Measurements from ENCODE around the gene KRTAP12-3. TPM values are rescaled to one million over a fixed set of nuclear protein-coding genes. Genes with fewer than 3 reads are reported as not detected.
"Not testable (repeated sequence)": the region's sequence is repeated elsewhere in the genome, so short reads cannot be mapped to it uniquely, and the experiment has no call there.

Gene KRTAP12-3
- total RNA-seq, 2 donors from 2014 or later, result not detected

DNA sequence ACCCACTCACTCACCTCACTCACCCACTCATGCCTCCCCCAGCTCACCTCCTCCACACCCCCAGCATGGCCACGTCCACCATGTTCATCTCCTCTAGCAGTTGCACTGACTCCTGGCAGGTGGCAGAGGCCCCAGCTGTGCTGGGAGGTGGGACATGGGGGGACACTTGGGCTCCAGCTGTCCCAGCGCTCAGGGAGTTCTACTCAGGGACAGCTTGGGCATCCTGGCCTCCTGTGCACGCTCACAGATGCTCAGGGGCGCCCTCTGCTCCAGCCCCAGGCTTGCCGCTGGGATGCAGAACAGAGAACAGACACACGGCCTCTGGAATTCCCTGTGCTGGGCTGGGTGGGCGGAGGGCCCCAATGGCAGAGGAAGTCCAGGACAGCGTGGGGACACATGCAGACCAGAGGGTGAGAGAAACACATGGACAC is 40.6 kb upstream of the KRTAP12-3 start:
- peak overlapping the region; percentile 73 for H3K27ac Mint-ChIP-seq

DNA sequence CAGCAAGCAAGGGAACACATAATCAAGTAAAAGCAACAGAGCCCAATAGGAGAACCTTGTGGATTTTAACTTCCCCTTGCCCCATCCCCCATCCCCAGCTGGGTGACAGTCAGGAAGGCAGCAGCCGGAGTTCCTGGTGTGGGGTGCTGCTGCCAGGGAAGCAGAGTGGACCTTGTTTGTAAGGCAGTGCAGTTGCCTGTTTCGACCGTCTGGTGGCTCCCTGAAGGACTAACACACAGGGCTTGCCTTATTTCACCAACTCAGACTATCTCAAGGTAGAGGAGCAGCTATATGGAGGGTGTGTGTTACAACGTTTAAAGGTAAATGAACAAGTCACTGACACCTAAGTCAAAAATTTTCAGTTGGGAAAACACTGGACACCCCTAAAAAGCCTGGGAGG is 39.2 kb upstream of the KRTAP12-3 start:
- Mint-ChIP-seq H3K4me1 (peaks cover 25% of the 10 kb centered on the region), H3K27me3 (no peaks in the 10 kb centered on the region), H3K4me3 (peak overlapping the region; percentile 76), H3K36me3 (ENCODE audit: low read depth) (peaks cover 7% of the 10 kb centered on the region), H3K27ac (peak overlapping the region; percentile 93)
- ATAC-seq (peak; percentile 39), DNase-seq (no peak)
- H3K9me3 ChIP-seq (ENCODE audit: control insufficient read depth, low read length, poor library complexity, severe bottlenecking), result peaks cover 2% of the 10 kb centered on the region

More for the DNA sequence above, 40.6 kb upstream of the KRTAP12-3 start:
- Mint-ChIP-seq H3K4me3 (no peak overlapping the region), H3K27me3 (no peaks in the 10 kb centered on the region), H3K36me3 (ENCODE audit: low read depth) (peaks cover 5% of the 10 kb centered on the region), H3K4me1 (peaks cover 29% of the 10 kb centered on the region)
- DNase-seq, result no peak
- no peak for ATAC-seq
- no peaks in the 10 kb centered on the region for H3K9me3 ChIP-seq (ENCODE audit: control insufficient read depth, low read length, poor library complexity, severe bottlenecking)

DNA sequence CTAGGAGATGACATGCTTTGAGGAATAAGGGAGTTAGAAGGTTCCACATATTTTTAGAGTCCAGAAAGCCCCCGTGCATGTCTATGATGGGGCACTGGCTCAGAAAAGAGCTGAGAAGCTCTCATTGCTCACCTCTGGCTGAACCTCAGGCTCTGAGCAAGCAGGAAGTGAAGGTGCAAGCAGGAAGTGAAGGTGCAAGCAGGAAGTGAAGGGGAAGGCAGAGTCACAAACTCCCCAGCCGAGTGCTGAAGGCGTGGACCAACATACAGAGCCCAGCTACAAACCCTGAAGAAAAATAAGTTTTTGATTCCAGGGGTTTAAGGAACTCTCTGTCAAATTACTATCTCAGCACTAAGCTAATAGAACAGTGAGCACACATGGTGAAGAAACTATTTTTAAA is 38.8 kb upstream of the KRTAP12-3 start:
- peaks cover 8% of the 10 kb centered on the region for H3K36me3 Mint-ChIP-seq (ENCODE audit: low read depth)
- DNase-seq, result peak in 2 of 3 donors; percentile 22 to 42

DNA sequence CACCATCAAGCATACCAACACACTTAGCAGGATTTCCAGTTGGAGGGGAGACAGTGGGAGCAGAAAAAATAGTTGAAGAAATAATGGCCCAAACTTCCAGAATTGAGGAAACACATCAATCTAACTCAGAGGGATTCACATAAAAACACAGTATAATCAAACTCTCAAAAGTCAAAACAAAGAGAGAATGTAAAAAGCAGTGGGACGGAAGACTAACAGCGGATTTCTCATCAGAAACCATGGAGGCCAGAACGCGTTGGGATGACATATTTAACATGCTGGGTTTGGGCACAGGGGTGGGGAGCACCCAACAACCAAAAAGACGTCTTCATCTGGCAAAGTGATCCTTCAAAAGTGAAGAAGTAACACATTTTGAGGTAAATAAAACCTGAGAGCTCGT is 37.8 kb upstream of the KRTAP12-3 start:
- Mint-ChIP-seq H3K4me3 (no peak overlapping the region), H3K27me3 (no peaks in the 10 kb centered on the region), H3K4me1 (peaks cover 23% of the 10 kb centered on the region), H3K27ac (peak overlapping the region; percentile 93), H3K36me3 (ENCODE audit: low read depth) (peaks cover 10% of the 10 kb centered on the region)
- ATAC-seq (no peak), DNase-seq (no peak)
- peaks cover 4% of the 10 kb centered on the region for H3K9me3 ChIP-seq (ENCODE audit: control insufficient read depth, low read length, poor library complexity, severe bottlenecking)

More for the DNA sequence above, 38.8 kb upstream of the KRTAP12-3 start:
- no peaks in the 10 kb centered on the region for H3K27me3 Mint-ChIP-seq
- peak overlapping the region; percentile 93 for H3K27ac Mint-ChIP-seq
- peaks cover 4% of the 10 kb centered on the region for H3K9me3 ChIP-seq (ENCODE audit: control insufficient read depth, low read length, poor library complexity, severe bottlenecking)
- H3K4me3 Mint-ChIP-seq, result peak overlapping the region; percentile 76
- peaks cover 25% of the 10 kb centered on the region for H3K4me1 Mint-ChIP-seq
- peak; percentile 99 for ATAC-seq

DNA sequence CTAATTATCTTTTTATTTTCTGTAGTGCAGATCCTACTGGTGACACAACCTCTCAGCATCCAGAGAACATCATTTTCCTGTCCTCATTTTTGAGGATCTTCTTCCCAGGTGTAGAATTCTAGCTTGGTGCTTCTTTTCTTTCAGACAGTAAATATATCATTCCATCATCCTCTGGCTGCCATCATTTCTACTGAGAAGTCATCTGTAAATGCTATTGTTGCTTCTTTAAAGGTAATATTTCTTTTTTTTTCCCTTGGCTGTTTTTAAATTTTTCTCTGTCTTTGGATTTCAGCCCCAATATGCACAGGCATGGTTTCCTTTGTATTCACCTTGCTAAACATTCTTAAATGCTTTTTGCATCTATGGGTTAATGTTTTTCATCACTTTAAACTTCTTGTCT is 34.2 kb upstream of the KRTAP12-3 start:
- DNase-seq, result no peak
- Mint-ChIP-seq H3K4me3 (no peak overlapping the region), H3K36me3 (ENCODE audit: low read depth) (peaks cover 10% of the 10 kb centered on the region), H3K27me3 (no peaks in the 10 kb centered on the region), H3K27ac (no peak overlapping the region), H3K4me1 (peaks cover 12% of the 10 kb centered on the region)
- ATAC-seq, result no peak
- peaks cover 4% of the 10 kb centered on the region for H3K9me3 ChIP-seq (ENCODE audit: control insufficient read depth, low read length, poor library complexity, severe bottlenecking)

DNA sequence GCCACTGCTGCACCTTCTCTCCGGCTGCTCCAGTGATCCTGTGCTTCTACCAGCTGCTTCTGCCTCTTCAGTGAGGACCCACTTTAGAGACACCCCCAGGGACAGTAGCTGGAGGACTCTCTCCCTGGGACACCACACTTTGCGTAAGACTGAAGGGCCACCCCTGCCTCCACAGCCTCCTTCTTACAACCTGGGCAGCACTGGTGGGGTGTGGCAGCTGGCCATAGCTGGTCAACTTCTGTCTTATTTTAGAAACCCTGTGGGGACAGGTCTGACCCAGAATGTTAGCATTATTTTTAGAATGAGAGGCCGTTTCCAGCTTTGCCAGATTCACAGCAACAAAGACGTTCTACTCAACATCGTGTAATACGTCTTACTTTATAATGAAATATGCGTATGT is 32.0 kb upstream of the KRTAP12-3 start:
- H3K27ac Mint-ChIP-seq, result no peak overlapping the region
- no peaks in the 10 kb centered on the region for H3K27me3 Mint-ChIP-seq
- H3K4me3 Mint-ChIP-seq, result no peak overlapping the region
- no peak for ATAC-seq
- no peak for DNase-seq
- H3K9me3 ChIP-seq (ENCODE audit: control insufficient read depth, low read length, poor library complexity, severe bottlenecking), result peaks cover 4% of the 10 kb centered on the region
- H3K4me1 Mint-ChIP-seq, result no peaks in the 10 kb centered on the region
- peaks cover 5% of the 10 kb centered on the region for H3K36me3 Mint-ChIP-seq (ENCODE audit: low read depth)

DNA sequence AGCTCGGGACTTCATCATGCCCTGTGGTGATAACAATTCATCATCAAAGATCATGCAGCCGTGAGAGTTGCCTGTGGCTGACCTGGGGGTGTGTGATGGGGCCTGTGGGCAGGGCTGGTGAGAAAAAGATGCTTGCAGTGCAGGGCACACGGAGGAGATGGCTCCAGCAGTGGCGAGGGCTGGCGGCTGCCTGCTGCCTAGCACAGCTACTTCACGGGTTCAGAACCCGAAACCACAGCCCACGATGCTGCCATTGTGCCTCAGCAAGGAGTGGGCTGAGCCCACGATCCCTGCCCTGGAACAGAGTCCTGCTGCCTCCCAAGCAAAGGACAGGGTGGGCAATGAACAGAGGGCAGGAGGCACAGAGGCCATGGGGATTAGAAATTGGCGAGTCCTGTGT is 31.5 kb upstream of the KRTAP12-3 start:
- Mint-ChIP-seq H3K4me3 (no peak overlapping the region), H3K36me3 (ENCODE audit: low read depth) (peaks cover 5% of the 10 kb centered on the region), H3K27me3 (no peaks in the 10 kb centered on the region), H3K27ac (no peak overlapping the region), H3K4me1 (no peaks in the 10 kb centered on the region)
- DNase-seq (no peak), ATAC-seq (no peak)
- peaks cover 4% of the 10 kb centered on the region for H3K9me3 ChIP-seq (ENCODE audit: control insufficient read depth, low read length, poor library complexity, severe bottlenecking)

DNA sequence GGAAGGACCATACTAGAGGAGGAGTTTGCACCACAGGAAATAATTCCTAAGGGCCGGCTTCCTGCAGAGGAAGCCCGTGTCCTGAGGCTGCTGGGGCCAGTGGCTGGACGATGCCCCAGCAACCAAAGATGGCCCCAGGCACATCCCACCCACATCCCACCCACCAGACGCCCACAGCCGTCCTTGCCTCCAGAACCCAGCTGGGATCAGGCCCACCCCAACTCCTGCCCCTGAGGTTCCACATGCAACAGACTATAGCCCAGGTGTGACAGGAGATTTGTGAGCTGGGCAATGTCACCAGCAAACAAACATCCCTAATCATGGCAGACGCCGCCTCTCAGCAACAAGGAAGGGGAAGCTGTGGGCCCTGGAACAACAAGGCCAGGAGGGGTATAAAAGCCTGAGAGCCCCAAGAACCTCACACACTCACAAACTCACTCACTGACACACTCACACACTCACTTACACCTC is 31.0 kb upstream of the KRTAP12-3 start, which contains the start of gene KRTAP10-9:
Gene KRTAP10-9 (plus strand): TSS at position 421 of the 471 bp plus-strand sequence. CDS start 79 bp downstream, outside the sequence.
- DNase-seq (no peak), ATAC-seq (no peak)
- Mint-ChIP-seq H3K27me3 (no peaks in the 10 kb centered on the region), H3K4me3 (no peak within 1 kb of the TSS), H3K36me3 (ENCODE audit: low read depth) (peaks cover 5% of the 10 kb centered on the region), H3K27ac (no peak within 1 kb of the TSS), H3K4me1 (no peaks in the 10 kb centered on the region)
- H3K9me3 ChIP-seq (ENCODE audit: control insufficient read depth, low read length, poor library complexity, severe bottlenecking), result peaks cover 4% of the 10 kb centered on the region

DNA sequence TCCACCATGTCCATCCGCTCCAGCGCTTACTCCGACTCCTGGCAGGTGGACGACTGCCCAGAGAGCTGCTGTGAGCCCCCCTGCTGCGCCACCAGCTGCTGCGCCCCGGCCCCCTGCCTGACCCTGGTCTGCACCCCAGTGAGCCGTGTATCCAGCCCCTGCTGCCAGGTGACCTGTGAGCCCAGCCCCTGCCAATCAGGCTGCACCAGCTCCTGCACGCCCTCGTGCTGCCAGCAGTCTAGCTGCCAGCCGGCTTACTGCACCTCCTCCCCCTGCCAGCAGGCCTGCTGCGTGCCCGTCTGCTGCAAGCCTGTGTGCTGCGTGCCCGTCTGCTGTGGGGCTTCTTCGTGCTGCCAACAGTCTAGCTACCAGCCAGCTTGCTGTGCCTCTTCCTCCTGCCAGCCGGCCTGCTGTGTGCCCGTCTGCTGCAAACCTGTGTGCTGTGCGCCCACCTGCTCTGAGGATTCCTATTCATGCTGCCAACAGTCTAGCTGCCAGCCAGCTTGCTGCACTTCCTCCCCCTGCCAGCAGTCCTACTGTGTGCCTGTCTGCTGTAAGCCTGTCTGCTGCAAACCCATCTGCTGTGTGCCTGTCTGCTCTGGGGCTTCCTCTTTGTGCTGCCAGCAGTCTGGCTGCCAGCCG is 30.4 kb upstream of the KRTAP12-3 start:
- not testable (repeated sequence) for DNase-seq; H3K36me3 Mint-ChIP-seq (ENCODE audit: low read depth); H3K27me3 Mint-ChIP-seq; ATAC-seq; H3K4me1 Mint-ChIP-seq; H3K4me3 Mint-ChIP-seq; H3K9me3 ChIP-seq (ENCODE audit: control insufficient read depth, low read length, poor library complexity, severe bottlenecking); H3K27ac Mint-ChIP-seq

DNA sequence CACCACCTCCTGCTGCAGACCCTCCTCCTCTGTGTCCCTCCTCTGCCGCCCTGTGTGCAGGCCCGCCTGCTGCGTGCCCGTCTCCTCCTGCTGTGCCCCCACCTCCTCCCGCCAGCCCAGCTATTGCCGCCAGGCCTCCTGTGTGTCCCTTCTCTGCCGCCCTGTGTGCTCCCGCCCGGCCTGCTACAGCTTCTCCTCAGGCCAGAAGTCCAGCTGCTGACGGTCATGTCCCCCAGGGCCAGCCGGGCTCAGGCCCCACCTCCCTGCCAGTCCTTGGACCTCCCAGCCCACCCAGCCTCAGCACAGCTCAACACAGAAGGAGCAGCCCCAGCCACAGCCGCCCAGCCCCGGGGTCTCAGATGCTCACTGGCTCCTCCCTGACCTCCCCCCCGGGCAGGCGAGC is 29.9 kb upstream of the KRTAP12-3 start:
- not testable (repeated sequence) for H3K9me3 ChIP-seq (ENCODE audit: control insufficient read depth, low read length, poor library complexity, severe bottlenecking); H3K27ac Mint-ChIP-seq; H3K36me3 Mint-ChIP-seq (ENCODE audit: low read depth); H3K4me1 Mint-ChIP-seq; ATAC-seq; DNase-seq; H3K4me3 Mint-ChIP-seq; H3K27me3 Mint-ChIP-seq

DNA sequence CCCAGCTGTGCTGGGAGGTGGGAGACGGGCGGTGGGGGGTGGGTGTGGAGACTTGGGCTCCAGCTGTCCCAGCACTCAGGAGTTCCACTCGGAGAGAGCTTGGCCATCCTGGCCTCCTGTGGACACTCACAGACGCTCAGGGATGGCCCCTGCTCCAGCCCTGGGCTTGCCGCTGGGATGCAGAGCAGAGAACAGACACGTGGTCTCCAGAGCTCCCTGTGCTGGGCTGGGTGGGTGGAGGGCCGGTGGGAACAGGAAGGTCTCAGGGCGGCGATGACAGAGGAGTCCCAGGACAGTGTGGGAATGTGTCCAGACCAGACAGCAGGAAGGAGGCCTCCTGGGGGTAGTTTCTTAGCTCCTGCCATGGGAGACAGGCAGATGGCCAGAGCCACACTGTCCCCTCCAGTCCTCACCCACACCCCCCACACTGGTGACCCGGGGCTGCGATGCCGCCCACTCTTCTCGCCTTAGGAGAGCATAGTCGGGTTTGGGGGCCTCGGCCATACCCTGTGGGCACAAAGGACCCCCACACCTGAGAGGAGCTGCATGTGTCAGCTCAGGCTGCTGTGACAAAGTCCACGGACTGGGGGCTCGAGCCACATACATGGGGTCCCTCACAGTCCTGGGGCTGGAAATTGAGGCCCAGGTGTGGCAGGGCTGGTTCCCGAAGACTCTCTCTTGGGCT is 28.9 kb upstream of the KRTAP12-3 start:
- DNase-seq, result no peak
- Mint-ChIP-seq H3K4me3 (no peak overlapping the region), H3K36me3 (ENCODE audit: low read depth) (peaks cover 2% of the 10 kb centered on the region), H3K27me3 (no peaks in the 10 kb centered on the region), H3K4me1 (no peaks in the 10 kb centered on the region), H3K27ac (no peak overlapping the region)
- ATAC-seq, result no peak
- peaks cover 5% of the 10 kb centered on the region for H3K9me3 ChIP-seq (ENCODE audit: control insufficient read depth, low read length, poor library complexity, severe bottlenecking)

DNA sequence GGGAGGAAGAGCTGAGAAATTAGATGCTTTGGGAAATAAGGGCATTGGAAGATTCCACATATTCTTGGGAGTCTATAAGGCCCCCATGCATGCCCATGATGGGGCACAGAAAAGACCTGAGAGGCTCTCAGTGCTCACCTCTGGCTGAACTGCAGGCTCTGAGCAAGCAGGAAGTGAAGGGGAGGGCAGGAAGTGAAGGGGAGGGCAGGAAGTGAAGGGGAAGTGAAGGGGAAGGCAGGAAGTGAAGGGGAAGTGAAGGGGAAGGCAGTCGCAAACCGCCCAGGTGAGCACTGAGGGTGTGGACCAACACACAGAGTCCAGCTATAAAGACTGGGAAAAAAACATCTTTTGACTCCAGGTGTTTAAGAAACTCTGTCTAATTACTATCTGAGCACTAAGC is 27.3 kb upstream of the KRTAP12-3 start:
- ATAC-seq, result no peak
- H3K4me3 Mint-ChIP-seq, result no peak overlapping the region

DNA sequence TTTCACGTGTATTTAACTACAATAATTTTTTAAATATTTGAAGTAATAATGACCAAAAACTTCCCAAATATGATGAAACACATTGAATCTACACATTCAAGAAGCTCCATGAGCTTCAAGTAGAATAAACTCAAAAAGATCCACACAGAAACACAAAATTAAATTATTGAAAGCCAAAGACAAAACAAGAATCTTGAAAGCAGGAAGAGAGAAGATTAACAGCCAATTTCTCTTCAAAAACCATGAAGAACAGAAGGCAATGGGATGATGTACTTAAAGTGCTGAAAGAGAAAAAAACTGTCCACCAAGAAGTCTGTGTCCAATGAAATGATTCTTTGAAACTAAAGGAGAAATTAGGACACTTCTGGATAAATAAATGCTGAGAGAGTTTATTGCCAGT is 25.7 kb upstream of the KRTAP12-3 start:
- Mint-ChIP-seq H3K4me3 (no peak overlapping the region), H3K27me3 (no peaks in the 10 kb centered on the region), H3K36me3 (ENCODE audit: low read depth) (no peaks in the 10 kb centered on the region), H3K27ac (no peak overlapping the region), H3K4me1 (no peaks in the 10 kb centered on the region)
- no peak for ATAC-seq
- peaks cover 5% of the 10 kb centered on the region for H3K9me3 ChIP-seq (ENCODE audit: control insufficient read depth, low read length, poor library complexity, severe bottlenecking)
- DNase-seq, result no peak

More for the DNA sequence above, 27.3 kb upstream of the KRTAP12-3 start:
- H3K27ac Mint-ChIP-seq, result no peak overlapping the region
- no peaks in the 10 kb centered on the region for H3K27me3 Mint-ChIP-seq
- no peaks in the 10 kb centered on the region for H3K36me3 Mint-ChIP-seq (ENCODE audit: low read depth)
- peaks cover 5% of the 10 kb centered on the region for H3K9me3 ChIP-seq (ENCODE audit: control insufficient read depth, low read length, poor library complexity, severe bottlenecking)
- H3K4me1 Mint-ChIP-seq, result no peaks in the 10 kb centered on the region
- DNase-seq, result no peak
